IgD-negative memory B cell (primary cell): ENCODE data around the gene DDHD1. TPM values are rescaled to one million over a fixed set of nuclear protein-coding genes. Genes with fewer than 3 reads are reported as not detected.

Experiments
- H3K27ac Mint-ChIP-seq, 3 donors: one replicate each; pipeline ENCODE4 v1.8.0; 2020 to 2022; ENCODE audit warnings: mild to moderate bottlenecking in 3 of 3, mixed read lengths in 3 of 3, moderate library complexity in 1 of 3
- H3K27me3 Mint-ChIP-seq: one replicate; pipeline ENCODE4 v1.8.0; 2021; ENCODE audit warnings: mixed read lengths
- H3K36me3 Mint-ChIP-seq: one replicate; pipeline ENCODE4 v1.8.0; 2020; ENCODE audit warnings: mild to moderate bottlenecking, mixed read lengths
- H3K4me1 Mint-ChIP-seq, 3 donors: one replicate each; pipeline ENCODE4 v1.8.0; 2020 to 2022; ENCODE audit warnings: mixed read lengths in 3 of 3, mild to moderate bottlenecking in 1 of 3
- H3K4me3 Mint-ChIP-seq, 4 donors: one replicate each; pipeline ENCODE4 v1.8.0; 2020 to 2022; ENCODE audit warnings: mild to moderate bottlenecking in 4 of 4, mixed read lengths in 4 of 4, moderate library complexity in 3 of 4
- H3K9me3 Mint-ChIP-seq, 3 donors: one replicate each; pipeline ENCODE4 v1.8.0; 2020 to 2021; ENCODE audit warnings: mixed read lengths in 3 of 3, mild to moderate bottlenecking in 1 of 3
- polyA plus RNA-seq: library from polyadenylated mRNA; unstranded; fragments of 300-500 nt; fragmentation: Illumina TruSeq; gene quantifications from one replicate; pipeline ENCODE4 v1.2.3, GENCODE V29; 2021

The DDHD1 gene
- polyA plus RNA-seq, 1 donor from 2014 or later, result 9.4 TPM

- Mint-ChIP-seq H3K27ac (no peak overlapping the region), H3K36me3 (peaks cover 33% of the 10 kb centered on the region), H3K4me3 (no peak overlapping the region), H3K27me3 (no peaks in the 10 kb centered on the region), H3K9me3 (peaks cover 0 to 4% (median 0%) of the 10 kb centered on the region in 3 donors), H3K4me1 (peaks cover 0 to 1% (median 0%) of the 10 kb centered on the region in 3 donors)
Observed at GRCh38 chr14:53038629-53039028, 114.5 kb downstream of the DDHD1 start.

DNA sequence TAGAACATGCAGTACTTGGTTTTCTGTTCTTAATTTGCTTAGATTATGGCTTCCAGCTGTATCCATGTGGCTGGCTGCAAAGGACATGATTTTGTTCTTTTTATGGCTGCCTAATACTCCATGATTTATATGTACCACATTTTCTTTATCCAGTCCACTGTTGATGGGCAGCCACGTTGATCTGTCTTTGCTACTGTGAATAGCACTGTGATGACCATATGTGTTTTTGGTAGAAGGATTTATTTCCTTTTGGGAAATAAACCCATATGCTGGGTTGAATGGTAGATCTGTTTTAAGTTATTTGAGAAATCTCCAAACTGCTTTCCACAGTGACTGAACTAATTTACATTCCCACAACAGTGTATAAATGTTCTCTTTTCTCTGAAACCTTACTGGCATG lies 116.1 kb downstream of the DDHD1 start:
- no peaks in the 10 kb centered on the region for H3K27me3 Mint-ChIP-seq
- H3K36me3 Mint-ChIP-seq, result peaks cover 34% of the 10 kb centered on the region
- no peak overlapping the region for H3K4me3 Mint-ChIP-seq
- peaks cover 0 to 1% (median 0%) of the 10 kb centered on the region in 3 donors for H3K4me1 Mint-ChIP-seq
- H3K9me3 Mint-ChIP-seq, result peaks cover 0 to 4% (median 1%) of the 10 kb centered on the region in 3 donors
- peak overlapping the region in 1 of 3 donors; percentile 32 for H3K27ac Mint-ChIP-seq

DNA sequence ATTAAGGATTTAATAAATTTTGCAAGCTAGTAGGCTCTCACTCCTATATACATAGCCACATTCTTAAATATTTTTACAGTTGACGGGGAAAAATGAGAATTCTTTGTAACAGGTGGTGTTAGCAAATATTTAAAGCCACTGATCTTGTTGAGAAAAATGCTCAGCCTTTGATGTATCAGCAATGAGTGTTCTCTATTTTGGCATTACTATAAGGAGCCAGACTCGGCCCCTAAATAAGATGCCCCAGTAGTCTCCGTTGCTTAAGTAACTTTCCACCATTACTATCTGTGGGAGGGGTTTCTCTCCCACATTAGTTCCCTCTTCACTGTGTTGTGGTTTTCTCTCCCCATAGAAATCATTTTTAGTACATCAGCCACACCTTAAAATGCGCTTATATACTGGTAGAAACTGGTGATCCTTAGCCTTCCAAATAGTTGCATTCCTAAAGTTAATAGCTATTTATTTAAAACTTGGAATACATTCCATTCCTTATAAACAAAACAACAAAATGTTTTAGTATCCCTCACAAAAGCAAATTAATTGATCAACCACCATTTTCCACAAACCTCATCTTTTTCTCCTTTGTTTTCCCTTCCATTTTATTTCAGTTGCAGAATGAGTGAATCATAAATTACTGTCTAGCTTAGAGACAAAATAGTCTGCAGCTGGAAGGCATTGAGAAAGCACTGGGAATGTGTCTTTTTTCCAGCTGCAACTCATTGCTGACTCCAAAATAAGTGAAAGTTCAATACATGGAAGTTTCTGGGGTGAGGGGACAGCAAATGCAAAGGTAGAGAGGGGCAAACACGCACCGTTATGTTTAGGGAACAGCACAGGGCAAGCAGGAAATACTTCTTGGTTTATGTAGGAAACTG lies 117.5 kb downstream of the DDHD1 start:
- no peak overlapping the region for H3K27ac Mint-ChIP-seq
- H3K36me3 Mint-ChIP-seq, result peaks cover 28% of the 10 kb centered on the region
- H3K27me3 Mint-ChIP-seq, result no peaks in the 10 kb centered on the region
- H3K4me1 Mint-ChIP-seq, result no peaks in the 10 kb centered on the region
- peaks cover 0 to 7% (median 1%) of the 10 kb centered on the region in 3 donors for H3K9me3 Mint-ChIP-seq
- H3K4me3 Mint-ChIP-seq, result no peak overlapping the region

DNA sequence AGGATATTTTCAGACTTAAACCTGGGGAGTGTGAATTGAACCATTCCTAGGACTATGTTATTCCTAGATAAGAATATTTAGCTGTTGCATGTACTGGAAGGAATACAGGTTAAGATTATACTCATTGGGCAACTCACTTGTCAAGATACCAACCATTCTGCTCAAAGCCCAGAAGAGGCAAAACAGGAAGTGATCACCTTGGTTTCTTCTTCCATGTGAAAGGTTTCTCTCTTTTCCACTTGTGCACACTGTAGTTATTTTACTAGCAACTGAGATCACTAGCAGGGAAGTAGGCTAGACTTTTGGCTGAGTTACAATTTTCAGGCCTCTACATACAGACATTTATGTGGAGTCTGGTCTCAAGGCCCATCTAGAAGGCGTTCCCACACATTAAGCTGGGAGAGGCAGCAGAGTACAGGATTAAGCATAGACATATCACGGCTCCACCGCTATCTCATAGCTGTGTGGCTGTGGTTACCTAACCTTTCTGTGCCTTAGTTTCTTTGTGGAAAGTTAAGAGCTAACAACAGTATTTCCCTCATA lies 118.4 kb downstream of the DDHD1 start:
- Mint-ChIP-seq H3K27ac (no peak overlapping the region), H3K36me3 (peaks cover 22% of the 10 kb centered on the region), H3K4me1 (no peaks in the 10 kb centered on the region), H3K4me3 (no peak overlapping the region), H3K27me3 (no peaks in the 10 kb centered on the region), H3K9me3 (peaks cover 0 to 15% (median 4%) of the 10 kb centered on the region in 3 donors)

- Mint-ChIP-seq H3K9me3 (peaks cover 3 to 16% (median 4%) of the 10 kb centered on the region in 3 donors), H3K27me3 (no peaks in the 10 kb centered on the region), H3K4me3 (no peak overlapping the region), H3K27ac (no peak overlapping the region), H3K36me3 (peaks cover 15% of the 10 kb centered on the region), H3K4me1 (no peaks in the 10 kb centered on the region)
Observed at GRCh38 chr14:53034036-53034435, 119.1 kb downstream of the DDHD1 start.

DNA sequence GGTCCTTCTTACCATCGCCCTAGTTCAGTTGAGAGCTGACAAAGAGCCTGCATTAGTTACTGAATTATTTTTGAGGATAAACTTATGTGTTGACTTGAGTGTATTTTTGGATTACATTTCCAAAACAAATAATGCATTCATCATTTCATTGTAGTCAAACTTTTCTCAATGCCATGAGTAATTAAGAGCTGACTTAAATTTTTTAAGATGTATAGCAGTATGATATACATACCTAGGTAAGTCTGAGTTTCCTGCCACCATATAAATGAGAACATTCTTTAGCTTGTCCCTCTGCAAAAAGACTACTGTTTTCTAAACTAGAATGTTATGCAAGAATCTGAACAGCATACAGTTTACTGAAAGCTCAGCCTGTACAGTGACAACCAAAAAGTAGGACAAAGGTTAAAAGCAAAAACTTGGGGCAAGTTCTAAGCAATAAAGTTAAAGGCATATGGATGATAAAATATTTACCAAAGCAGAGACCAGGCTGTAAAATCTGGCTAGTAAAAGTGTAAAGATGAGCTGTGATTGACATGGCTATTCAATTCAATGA lies 120.2 kb downstream of the DDHD1 start:
- H3K4me3 Mint-ChIP-seq, result no peak overlapping the region
- H3K9me3 Mint-ChIP-seq, result peaks cover 3 to 16% (median 4%) of the 10 kb centered on the region in 3 donors
- H3K27ac Mint-ChIP-seq, result no peak overlapping the region
- peaks cover 14% of the 10 kb centered on the region for H3K36me3 Mint-ChIP-seq
- no peaks in the 10 kb centered on the region for H3K4me1 Mint-ChIP-seq
- no peaks in the 10 kb centered on the region for H3K27me3 Mint-ChIP-seq

DNA sequence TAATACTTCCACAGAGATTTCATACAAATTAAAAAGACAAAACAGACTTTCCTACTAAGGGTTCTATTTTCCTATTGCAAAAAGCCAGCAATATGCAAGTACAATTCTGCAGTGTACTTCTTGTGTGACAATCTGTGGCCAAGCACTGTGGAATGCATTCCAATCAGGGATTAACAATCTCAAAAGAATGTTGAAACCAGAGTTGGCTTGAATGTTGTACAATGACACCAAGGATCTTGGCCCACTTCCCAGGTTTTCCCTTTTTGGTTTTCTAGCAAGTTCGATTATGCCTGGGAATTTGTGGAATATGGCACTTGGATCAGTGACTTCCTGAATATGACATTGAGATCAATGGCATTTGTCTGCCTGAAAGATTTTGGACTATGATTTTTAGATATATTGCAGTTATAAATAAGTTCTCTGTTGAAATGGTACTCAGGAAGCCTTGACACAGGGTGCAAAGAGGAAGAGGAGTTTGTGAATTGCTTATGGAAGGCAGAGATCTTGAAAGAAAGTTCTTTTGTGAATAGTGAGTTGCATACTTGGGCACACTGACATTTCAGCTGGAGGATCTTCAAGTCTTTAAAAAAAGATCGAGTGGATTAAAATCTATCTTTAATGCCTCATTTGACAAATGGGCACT lies 120.8 kb downstream of the DDHD1 start:
- Mint-ChIP-seq H3K9me3 (peaks cover 4 to 13% (median 5%) of the 10 kb centered on the region in 3 donors), H3K27me3 (no peaks in the 10 kb centered on the region), H3K27ac (no peak overlapping the region), H3K36me3 (peaks cover 8% of the 10 kb centered on the region), H3K4me1 (no peaks in the 10 kb centered on the region), H3K4me3 (no peak overlapping the region)

- Mint-ChIP-seq H3K4me3 (no peak overlapping the region), H3K36me3 (peaks cover 3% of the 10 kb centered on the region), H3K27ac (no peak overlapping the region), H3K9me3 (peaks cover 4 to 12% (median 7%) of the 10 kb centered on the region in 3 donors), H3K4me1 (no peaks in the 10 kb centered on the region), H3K27me3 (no peaks in the 10 kb centered on the region)
Observed at GRCh38 chr14:53027562-53027961, 125.6 kb downstream of the DDHD1 start.

GRCh38 chr14:53027041-53027440 lies 126.1 kb downstream of the DDHD1 start:
- Mint-ChIP-seq H3K36me3 (no peaks in the 10 kb centered on the region), H3K4me1 (no peaks in the 10 kb centered on the region), H3K4me3 (no peak overlapping the region), H3K27me3 (no peaks in the 10 kb centered on the region), H3K27ac (no peak overlapping the region), H3K9me3 (peaks cover 3 to 12% (median 7%) of the 10 kb centered on the region in 3 donors)

DNA sequence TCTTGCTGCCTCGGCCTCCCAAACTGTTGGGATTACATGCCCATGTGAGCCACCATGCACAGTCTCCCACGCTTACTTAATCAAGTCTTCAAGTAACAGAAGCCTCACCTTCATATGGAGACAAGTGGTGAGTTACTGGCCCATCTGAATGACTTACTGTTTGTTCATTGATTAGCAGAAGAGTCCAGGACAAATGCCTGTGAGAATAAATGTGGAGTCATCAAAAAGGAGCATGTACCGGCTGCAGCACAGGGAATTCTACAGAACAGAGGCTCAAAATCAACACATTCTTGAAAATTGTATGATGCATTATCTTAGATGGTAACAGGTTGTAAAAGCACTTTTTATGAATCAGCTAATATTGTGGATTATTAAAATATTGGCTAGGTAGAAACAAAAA lies 129.8 kb downstream of the DDHD1 start:
- Mint-ChIP-seq H3K36me3 (no peaks in the 10 kb centered on the region), H3K9me3 (peaks cover 2 to 6% (median 4%) of the 10 kb centered on the region in 3 donors), H3K4me3 (no peak overlapping the region), H3K27ac (no peak overlapping the region), H3K4me1 (no peaks in the 10 kb centered on the region), H3K27me3 (no peaks in the 10 kb centered on the region)

DNA sequence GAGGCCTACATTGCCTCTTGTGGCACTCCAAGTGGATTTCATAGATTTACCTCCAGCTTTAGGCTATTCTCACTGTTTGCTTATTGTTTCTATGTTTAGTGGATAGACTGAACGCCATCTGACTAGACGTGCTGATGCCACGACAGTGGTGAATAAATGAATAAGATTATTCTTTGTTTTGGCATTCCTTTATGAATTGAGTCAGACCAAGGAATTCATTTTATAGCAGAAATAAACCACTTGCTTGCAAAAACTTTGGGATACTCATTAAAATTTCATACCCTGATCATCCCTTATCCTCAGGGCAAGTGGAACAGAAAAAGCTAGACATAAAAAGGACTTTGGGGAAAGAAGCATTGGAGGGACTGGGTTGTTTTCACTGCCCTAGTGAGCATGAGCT lies 130.5 kb downstream of the DDHD1 start:
- Mint-ChIP-seq H3K27ac (no peak overlapping the region), H3K9me3 (peaks cover 2 to 6% (median 3%) of the 10 kb centered on the region in 3 donors), H3K4me1 (no peaks in the 10 kb centered on the region), H3K4me3 (no peak overlapping the region), H3K27me3 (no peaks in the 10 kb centered on the region), H3K36me3 (no peaks in the 10 kb centered on the region)

- H3K27me3 Mint-ChIP-seq, result no peaks in the 10 kb centered on the region
- peaks cover 3 to 6% (median 4%) of the 10 kb centered on the region in 3 donors for H3K9me3 Mint-ChIP-seq
- H3K27ac Mint-ChIP-seq, result no peak overlapping the region
- H3K36me3 Mint-ChIP-seq, result no peaks in the 10 kb centered on the region
- no peaks in the 10 kb centered on the region for H3K4me1 Mint-ChIP-seq
- H3K4me3 Mint-ChIP-seq, result no peak overlapping the region
Observed at GRCh38 chr14:53020193-53020932, 132.8 kb downstream of the DDHD1 start.

DNA sequence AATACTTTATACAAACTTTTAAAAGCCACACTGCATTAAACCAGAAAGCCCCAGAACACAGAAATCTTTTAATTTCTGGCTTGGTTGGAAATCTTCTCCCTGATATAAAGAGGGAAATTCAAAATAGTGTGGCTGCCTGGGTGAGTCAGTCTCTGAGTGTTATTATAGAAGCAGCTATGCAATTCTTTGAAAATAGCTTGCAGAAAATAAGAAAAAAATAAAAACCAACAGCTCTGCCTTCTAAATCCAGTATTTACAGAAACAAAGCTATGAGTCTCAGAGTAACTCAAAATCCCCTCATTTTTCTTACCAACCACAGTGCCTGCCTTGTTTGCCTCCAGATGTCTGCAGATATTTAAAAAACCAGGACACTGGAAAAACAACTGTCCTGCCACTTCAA lies 133.7 kb downstream of the DDHD1 start:
- Mint-ChIP-seq H3K4me1 (no peaks in the 10 kb centered on the region), H3K4me3 (no peak overlapping the region), H3K9me3 (peaks cover 3 to 6% (median 4%) of the 10 kb centered on the region in 3 donors), H3K27ac (no peak overlapping the region), H3K36me3 (peaks cover 1% of the 10 kb centered on the region), H3K27me3 (no peaks in the 10 kb centered on the region)

GRCh38 chr14:53017837-53018236 lies 135.3 kb downstream of the DDHD1 start:
- H3K36me3 Mint-ChIP-seq, result peaks cover 1% of the 10 kb centered on the region
- no peaks in the 10 kb centered on the region for H3K4me1 Mint-ChIP-seq
- H3K9me3 Mint-ChIP-seq, result peaks cover 3 to 6% (median 4%) of the 10 kb centered on the region in 3 donors
- H3K27me3 Mint-ChIP-seq, result peaks cover 2% of the 10 kb centered on the region
- H3K27ac Mint-ChIP-seq, result peak overlapping the region in 1 of 3 donors; percentile 54
- no peak overlapping the region for H3K4me3 Mint-ChIP-seq
